DMS114 treated with DMSO at 0.1 percent for 48 hours (cell line): ENCODE results near the gene WIF1.
A peak's percentile ranks its signal among the peaks of the same experiment; 100 is the strongest.

Source experiments
- DNase-seq: peaks from one replicate; lab custom pipeline; 2025; ENCODE audit not compliant: unreplicated experiment; lab: John Stamatoyannopoulos, UW

The WIF1 gene, protein sequence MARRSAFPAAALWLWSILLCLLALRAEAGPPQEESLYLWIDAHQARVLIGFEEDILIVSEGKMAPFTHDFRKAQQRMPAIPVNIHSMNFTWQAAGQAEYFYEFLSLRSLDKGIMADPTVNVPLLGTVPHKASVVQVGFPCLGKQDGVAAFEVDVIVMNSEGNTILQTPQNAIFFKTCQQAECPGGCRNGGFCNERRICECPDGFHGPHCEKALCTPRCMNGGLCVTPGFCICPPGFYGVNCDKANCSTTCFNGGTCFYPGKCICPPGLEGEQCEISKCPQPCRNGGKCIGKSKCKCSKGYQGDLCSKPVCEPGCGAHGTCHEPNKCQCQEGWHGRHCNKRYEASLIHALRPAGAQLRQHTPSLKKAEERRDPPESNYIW

DNA sequence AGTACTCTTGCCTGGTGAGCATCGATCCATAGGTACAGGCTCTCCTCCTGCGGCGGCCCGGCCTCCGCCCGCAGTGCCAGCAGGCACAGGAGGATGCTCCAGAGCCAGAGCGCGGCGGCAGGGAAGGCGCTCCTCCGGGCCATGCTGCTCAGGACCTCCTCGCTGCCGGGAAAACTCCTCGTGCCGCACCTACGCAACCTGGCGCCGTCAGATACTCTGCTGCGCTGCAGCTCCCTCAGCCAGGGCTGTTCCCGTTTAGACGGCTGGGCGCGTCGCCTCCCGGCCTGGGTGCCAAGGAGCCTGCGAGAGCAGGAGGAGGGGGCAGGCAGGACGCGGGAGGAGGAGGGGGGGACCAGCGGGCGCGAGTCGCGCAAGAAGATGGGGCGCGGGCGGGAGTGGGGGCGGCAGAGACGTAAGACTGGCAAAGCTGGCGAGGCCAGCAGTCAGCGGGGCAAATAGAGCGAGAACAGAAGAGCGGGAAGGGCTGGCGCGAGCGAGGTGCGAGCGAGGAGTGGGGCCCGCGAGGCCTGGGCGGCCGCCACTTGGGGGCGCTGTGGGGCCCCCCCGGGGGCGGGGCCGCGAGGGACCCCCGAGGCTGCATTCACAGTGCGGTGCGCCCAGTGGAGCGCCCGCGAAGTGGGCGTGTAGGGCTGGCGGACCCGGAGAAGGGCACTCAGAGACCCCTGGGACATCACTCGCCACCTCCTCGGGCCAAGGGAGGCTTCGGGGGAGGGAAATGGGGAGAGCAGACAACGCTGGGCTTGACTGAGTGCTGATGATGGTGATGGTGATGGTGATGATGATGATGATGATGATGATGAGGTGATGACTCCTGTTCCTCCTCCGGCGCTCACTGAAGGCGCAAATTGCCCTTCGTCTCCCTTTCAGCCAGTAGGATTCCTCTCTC, at the start of gene WIF1:
Gene WIF1 (minus strand): TSS at position 257 of the 907 bp plus-strand sequence. CDS start 114 bp downstream, at position 143.
- DNase-seq = peak; percentile 63

DNA sequence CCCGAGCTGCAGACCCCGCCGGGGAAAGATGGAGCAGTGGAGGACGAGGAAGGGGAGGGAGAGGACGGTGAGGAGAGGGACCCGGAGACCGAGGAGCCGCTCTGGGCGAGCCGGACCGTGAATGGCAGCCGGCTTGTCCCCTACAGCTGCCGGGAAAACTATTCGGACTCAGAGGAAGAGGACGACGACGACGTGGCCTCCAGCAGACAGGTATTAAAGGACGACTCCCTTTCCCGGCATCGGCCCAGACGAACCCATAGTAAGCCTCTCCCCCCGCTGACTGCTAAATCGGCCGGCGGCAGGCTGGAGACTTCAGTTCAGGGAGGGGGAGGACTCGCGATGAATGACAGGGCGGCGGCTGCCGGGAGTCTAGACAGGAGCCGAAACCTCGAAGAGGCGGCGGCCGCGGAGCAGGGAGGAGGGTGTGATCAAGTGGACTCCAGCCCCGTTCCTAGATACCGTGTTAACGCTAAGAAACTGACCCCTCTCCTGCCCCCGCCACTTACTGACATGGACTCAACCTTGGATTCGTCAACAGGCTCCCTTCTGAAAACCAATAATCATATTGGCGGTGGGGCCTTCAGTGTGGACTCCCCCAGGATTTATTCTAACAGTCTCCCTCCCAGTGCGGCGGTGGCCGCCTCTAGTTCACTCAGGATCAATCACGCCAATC, 49.2 kb upstream of the WIF1 start:
- DNase-seq = peak; percentile 42

DNA sequence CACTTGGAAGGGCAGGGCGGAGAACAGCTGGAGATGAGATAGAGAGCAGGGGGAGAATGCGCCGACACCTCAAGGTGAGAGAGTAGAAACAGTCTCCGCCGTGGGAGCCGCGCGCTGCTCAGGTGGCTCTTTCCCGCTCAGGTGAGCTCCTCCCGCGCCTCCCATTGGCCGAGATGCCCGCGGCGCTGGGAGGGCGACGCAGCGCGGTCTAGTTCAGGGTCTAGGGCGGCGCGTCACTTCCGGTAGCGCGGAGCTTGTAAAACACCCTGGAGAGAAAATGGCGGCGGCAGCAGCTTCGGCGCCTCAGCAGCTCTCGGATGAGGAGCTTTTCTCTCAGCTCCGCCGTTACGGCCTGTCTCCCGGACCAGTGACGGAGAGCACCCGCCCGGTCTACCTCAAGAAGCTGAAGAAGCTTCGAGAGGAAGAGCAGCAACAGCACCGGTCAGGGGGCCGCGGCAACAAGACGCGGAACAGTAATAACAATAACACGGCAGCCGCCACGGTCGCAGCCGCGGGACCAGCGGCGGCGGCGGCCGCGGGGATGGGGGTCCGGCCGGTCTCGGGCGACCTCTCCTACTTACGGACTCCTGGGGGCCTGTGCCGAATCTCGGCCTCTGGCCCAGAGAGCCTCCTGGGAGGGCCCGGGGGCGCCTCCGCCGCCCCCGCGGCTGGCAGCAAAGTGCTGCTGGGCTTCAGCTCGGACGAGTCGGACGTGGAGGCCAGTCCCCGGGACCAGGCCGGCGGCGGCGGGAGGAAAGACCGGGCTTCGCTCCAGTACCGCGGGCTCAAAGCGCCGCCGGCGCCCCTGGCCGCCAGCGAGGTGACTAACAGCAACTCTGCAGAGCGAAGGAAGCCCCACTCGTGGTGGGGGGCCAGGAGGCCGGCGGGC, 48.5 kb upstream of the WIF1 start, which contains the start of gene LEMD3:
Gene LEMD3 (plus strand): TSS at position 264 of the 889 bp plus-strand sequence. CDS start 14 bp downstream, at position 278.
- peak; percentile 89 for DNase-seq

DNA sequence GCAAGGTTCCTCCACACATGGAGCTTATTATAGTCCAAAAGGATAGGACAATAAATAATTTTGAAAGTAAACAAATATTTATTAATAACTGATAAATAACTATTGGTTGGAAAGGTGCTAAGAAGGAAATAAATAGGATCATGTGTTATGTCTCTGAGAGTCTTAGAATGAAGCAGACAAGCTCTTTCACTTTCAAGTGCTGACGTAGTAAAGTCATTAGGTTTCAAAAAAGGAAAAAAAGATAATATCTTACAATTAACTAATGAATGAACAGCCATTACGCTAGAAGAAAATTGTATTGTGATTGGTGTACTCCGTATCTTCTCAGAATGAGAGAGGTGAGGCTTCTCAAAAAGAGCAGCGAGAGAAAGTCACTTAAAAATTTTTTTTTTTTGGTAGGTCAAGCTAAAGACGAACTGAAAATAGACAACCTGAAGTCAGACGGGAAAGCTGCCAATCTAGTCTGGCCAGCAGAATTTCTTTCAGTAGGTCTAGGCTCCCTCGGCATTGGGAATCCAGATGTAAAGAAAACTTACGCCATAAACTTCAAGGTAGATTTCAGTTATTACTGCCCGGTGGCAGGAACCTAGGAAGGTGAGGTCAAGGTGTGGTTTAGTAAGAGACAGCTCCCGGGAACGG, 47.7 kb upstream of the WIF1 start:
- DNase-seq = no peak

DNA sequence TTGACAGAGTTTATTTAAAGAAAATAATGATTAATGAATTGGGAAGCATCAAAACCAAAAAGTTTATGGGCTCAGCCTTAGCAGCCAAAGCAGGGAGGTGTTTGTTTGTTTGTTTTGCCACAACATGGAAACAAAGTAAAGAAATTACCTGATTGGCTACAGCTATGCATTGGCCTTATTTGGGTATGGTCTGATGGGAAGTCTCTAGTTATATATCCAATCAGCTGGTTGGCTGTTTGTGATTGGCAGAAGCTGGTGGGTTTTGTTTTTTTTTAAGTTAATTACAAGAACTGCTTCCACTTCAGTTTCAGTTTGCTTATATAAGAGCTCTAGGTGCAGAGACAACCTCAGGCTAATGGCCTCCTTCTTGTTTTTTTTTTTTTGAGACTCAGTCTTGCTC, 43.7 kb upstream of the WIF1 start:
- DNase-seq = no peak

DNA sequence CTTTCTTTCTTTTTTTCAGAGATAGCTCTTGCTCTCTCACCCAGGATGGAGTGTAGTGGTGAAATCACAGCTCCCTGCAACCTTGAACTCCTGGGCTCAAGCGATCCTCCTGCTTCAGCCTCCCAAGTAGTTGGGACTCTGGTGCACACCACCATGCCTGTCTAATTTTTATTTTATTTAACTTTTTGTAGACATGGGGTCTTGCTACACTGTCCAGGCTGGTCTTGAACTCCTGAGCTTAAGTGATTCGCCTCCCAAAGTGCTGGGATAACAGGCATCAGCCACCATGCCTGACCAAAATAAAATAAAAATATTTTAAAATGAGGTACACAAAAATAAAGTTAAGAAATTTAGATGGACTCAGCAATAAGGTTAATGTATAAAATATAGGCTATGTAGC, 43.1 kb upstream of the WIF1 start:
- DNase-seq = no peak

DNA sequence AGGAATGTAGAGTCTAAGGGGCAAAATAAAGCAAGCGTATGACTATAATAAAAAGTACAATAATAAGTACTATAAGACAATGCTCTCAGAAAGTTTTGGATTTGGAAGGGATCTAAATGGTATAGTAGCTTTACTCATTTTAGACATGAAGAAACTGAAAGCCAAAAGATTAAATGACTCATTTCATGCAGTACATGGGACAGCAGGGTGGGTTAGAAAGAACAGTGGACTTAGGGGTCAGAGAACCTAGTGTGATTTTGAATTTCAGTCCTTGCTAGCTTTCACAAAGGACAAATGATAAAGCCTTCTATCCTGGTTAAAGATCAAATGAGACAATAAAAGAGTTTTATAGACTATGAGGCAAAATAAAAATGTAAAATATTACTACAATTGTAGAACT, 41.5 kb upstream of the WIF1 start:
- DNase-seq = no peak

DNA sequence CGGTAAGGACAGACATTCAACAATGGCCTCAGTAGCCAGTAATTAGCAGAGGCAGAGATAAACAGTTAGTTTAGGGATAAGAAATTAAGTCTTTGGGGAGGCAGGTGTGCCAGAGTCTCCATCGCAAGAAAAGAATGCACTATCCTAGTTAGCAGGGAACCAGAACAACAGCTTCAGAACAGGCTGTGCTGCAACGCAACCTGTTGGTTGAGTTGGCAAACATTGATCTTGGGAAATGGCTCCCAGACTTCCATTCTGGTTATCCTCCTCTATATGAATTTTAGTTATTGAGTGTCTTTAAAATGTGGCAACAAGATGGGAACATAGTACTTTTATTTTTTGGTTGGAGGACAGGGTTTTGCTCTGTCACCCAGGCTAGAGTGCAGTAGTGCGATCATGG, 36.0 kb upstream of the WIF1 start:
- DNase-seq = no peak

DNA sequence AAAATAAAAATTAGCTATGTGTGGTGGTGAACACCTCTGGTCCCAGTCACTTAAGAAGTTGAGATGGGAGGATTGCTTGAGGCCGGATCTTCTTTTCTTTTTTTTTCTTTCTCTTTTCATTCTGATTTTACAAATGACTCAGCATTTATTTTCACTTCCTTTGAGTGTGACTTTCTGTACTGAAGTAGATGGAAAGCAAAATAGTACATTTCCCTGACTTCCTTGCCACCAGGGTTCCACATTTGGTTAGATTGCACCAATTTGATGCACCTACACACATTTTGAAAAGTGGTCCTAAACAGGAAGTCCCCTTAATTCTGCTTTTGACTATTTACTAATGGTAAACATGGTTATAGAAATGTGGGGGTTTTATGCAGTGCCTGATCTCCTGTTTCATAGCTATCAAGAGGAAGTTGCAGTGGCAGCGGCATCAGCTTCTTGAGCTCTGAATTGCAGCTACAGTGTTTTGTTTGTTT, 35.3 kb upstream of the WIF1 start:
- DNase-seq = no peak

DNA sequence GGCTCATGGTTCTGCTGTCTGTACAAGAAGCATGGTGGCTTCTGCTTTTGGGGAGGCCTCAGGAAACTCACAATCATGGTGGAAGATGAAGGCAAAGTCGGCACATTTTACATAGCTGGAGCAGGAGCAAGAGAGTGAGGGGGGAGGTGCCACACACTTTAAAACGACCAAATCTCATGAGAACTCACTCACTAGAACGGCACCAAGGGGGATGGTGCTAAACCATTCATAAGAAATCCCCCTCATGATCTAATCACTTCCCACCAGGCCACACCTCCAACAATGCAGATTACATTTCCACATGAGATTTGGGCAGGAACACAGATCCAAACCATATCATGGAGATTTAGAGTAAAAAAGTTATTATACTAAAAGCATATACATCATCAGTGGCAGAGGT, 34.7 kb upstream of the WIF1 start:
- no peak for DNase-seq

DNA sequence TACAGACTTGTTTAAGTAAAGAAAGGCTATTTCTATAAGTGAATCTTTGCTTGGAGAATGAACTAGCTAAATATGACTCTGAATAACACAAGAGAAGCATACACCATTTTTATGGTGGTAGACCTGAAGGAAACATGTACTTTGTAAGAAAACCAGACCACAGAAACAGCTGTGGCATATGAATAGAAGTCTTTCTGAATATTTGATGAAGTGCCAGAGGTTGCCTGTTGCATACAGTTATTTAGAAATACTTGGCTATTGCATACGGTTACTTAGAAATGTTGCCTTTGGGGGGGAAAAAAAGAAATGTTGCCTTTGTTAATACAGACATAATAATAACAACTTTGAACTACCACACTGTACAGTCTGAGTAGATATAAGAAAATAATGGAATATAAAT, 31.5 kb upstream of the WIF1 start:
- no peak for DNase-seq

DNA sequence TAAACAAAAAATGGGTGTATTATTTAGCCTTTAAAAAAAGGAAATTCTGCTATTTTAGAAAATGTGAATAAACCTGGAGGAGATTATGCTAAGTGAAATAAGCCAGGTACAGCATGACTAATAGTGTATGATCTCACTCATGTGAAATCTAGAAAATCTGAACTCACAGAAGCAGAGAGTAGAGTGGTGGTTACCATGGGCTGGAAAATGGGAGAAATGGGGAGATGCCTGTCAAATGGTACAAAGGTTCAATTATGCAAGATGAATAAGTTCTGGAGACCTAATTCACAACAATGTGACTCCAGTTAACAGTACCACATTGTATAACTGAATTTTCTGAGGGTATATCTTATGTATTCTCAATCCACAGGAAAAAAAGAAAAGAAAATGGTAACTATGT, 30.9 kb upstream of the WIF1 start:
- no peak for DNase-seq

DNA sequence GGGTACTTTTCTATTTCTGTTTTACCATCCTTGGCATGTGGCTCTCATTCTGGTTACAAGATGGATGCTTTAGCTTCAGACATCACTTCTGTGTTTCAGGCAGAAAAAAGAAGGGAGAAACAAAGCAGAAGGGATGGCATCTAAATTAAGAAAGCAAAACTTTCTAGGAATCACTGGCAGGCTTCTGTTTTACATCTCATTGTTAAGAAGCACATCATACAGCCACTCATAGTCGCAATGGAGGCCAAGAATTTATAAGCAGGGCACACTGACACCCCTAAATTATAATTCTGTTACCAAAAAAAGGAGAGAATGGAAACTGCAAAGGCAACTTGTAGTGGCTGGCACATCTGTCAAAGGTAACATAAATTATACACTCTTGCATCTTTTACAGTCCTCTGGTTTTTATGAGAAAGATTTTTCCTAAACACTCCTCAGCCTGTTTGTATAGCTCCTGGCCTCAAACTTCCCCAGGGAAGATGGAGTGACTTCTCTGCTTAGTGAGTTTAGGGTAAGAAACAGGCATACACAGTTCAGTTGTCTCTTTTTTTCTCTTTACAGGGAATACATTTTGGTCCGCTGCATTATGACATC, 26.3 kb upstream of the WIF1 start:
- no peak for DNase-seq

DNA sequence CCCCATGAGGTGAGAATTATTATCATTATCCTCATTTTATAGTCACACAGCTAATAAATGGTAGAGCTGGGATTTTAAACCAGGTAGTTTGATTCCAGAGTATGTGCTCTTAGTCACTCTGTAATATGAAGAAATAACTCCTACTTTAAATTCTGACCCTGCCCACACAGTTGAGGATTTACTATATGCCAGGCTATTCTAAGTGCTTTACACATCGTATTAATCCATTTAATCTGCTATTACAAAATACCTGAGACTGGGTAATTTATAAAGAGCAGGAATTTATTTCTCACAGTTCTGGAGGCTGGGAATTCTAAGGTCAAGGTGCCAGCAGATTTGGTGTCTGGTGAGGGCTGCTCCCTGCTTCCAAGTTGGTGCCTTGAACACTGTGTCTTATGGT, 19.6 kb upstream of the WIF1 start:
- no peak for DNase-seq

DNA sequence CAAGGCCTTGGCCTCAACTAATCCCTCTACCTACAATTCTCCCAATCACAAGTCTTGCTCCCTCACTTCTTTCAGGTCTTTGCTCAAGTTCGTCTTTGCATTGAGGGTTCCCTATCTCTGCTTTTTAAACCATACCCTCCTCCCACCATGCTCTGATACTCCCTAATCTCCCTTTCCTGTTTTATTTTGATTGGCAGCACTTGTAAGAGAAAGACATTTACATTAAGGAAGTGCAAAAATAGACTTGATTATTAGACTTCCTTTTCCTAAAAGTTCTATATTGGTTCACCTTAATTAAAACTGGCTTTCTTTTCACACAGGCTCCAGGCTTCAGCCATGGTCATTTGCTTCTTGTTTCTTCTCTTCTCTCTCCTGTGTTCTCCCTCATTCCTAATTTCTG, 18.3 kb upstream of the WIF1 start:
- no peak for DNase-seq

DNA sequence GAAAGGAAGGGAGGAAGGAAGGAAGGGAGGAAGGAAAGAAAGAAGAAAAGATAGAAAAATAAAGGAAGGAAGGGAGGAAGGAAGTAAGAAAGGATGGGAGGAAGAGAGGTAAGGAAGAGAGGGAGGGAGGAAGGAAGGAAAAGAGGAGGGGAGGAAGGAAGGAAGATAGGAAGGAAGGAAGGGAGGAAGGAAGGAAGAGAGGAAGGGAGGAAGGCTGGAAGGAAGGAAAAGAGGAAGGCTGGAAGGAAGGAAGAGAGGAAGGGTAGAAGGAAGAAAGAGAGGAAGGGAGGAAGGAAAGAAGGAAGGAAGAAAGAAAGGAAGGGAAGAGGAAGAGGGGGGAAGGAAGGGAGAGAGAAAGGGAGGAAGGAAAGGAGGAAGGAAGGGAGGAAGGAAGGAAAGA, 12.8 kb upstream of the WIF1 start:
- DNase-seq = no peak

DNA sequence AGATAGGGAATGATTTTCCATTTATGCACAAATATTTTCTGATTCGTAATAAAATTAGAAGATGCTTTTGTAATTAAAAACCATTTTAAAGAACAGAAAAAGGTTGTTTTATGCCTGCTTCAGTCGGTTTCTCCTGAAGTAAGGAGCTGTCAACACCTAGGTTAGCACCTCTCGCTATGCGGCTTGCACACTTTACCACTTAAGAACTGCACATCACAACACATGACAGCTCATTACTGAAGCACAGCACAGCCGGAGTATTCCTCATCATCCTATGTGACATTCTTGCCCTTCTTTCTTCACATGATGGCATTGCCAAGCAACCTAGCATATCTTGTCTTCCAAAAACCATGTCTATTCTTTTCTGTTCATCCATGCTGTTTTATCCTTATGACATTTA, 5.4 kb upstream of the WIF1 start:
- DNase-seq = no peak

DNA sequence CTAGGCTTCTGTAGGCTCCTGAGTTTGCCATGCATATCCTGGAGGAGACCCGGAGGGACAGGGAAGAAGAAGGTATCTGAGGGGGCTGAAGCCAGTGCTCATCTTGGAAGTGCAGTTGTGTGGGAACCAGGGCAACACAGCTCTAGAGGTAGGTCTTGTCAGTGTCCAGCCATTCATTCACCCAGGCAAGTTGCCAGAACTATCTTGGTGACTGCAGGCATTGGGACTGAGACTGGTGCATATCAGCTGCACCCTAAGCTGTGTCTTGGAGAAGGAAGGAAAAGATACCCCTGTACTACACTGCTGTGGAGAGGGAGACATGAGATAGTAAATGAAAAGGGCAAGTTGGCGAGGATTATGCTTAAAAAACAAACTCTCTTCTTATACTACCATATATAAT, 4.9 kb upstream of the WIF1 start:
- no peak for DNase-seq

DNA sequence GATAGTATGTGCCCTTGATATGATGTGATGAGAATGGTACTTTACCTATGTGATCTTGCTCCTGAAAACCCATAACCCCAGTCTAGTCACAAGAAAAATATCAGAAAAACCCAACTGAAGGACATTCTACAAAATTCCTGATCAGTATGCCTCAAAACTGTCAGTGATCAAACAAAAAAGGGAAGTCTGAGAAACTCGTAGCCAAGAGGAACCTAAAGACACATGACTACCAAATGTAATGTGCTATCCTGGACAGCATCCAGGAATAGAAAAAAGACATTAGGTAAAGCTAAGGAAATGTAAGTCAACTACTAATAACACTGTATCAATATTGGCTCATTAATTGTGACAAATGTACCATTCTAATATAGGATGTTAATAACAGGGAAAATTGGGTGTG, 4.1 kb upstream of the WIF1 start:
- no peak for DNase-seq
